Epithelial cell of proximal tubule (primary cell): ENCODE data around the gene ALKBH5. TPM values are rescaled to one million over a fixed set of nuclear protein-coding genes. Genes with fewer than 3 reads are reported as not detected.

Source experiments
- DNase-seq: peaks from one replicate; pipeline ENCODE4 v3.0.0-alpha.2; 2011; ENCODE audit warnings: low read depth
- H3K4me3 ChIP-seq: 2 replicates; pipeline ENCODE4 v1.5.1; 2011; ENCODE audit warnings: low read depth, mild to moderate bottlenecking, low read length
- total RNA-seq: library from RNA; depleted of rRNA; stranded (reverse); fragments of >200 nt; gene quantifications from 2 replicates; pipeline ENCODE4 v1.2.3, GENCODE V29; 2015
- TF ChIP-seq, protein P1 (sequence below): conservative IDR thresholded peaks from 2 replicates; pipeline ENCODE4 v1.5.1; 2012; ENCODE audit warnings: low read depth, mild to moderate bottlenecking, low read length

Gene ALKBH5
- total RNA-seq, 1 donor from 2014 or later: 81.2 TPM

DNA sequence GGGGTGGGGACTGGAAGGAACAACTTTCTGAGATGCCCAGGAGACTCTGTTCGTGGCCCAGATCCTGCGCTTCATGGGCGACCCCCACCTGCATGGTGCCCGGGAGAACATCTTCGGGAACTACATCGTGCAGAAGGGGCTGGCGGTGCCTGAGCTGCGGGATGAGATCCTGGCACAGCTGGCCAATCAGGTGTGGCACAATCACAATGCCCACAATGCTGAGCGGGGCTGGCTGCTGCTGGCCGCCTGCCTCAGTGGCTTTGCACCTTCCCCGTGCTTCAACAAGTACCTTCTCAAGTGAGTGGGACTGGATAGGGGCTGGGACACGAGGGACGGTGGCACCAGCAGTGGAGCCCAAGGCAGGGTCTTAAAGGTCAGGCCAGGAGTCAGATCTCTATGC, 37.8 kb upstream of the ALKBH5 start:
- TF ChIP-seq, protein P1, sequence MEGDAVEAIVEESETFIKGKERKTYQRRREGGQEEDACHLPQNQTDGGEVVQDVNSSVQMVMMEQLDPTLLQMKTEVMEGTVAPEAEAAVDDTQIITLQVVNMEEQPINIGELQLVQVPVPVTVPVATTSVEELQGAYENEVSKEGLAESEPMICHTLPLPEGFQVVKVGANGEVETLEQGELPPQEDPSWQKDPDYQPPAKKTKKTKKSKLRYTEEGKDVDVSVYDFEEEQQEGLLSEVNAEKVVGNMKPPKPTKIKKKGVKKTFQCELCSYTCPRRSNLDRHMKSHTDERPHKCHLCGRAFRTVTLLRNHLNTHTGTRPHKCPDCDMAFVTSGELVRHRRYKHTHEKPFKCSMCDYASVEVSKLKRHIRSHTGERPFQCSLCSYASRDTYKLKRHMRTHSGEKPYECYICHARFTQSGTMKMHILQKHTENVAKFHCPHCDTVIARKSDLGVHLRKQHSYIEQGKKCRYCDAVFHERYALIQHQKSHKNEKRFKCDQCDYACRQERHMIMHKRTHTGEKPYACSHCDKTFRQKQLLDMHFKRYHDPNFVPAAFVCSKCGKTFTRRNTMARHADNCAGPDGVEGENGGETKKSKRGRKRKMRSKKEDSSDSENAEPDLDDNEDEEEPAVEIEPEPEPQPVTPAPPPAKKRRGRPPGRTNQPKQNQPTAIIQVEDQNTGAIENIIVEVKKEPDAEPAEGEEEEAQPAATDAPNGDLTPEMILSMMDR: no peak
- H3K4me3 ChIP-seq: no peak overlapping the region
- DNase-seq: no peak

DNA sequence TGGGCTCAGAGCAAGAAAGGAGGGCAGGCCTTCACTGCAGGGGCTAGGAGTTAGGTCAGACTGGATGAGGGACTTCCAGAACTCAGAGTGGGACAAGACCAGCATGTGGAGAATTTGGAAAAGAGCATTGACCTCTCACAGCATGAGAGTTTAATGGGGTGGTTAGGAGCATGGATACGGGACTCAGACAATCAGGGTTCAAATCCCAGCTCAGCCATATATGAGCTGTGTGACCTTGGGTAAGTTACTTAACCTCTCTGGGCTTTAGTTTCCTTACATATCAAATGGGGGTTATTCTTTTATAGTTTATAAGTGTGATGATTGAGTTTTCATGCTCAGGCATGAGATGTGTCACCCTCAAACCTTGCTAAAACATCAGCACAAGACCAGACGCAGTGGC, 37.4 kb upstream of the ALKBH5 start:
- H3K4me3 ChIP-seq: no peak overlapping the region
- DNase-seq: no peak
- TF ChIP-seq, protein P1: no peak

DNA sequence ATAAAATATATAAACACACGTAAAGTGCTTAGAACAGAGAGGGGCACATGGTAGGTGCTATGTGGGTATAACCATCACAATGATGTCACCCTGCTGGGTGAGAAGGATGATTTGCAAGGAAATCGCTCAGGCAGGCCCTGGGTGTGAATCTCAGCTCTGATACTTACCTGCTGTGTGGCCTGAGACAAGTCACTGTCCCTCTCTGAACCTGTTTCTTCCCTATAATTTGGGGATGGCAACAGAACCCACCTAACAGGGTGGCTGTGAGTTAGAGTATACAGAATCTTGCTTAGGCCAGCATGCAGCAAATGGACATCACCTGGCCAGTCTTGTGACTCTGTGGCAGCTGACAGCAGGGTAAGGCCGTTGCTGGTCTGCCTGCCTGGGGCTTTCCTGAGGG, 36.6 kb upstream of the ALKBH5 start:
- DNase-seq: no peak
- TF ChIP-seq, protein P1: no peak
- H3K4me3 ChIP-seq: no peak overlapping the region

DNA sequence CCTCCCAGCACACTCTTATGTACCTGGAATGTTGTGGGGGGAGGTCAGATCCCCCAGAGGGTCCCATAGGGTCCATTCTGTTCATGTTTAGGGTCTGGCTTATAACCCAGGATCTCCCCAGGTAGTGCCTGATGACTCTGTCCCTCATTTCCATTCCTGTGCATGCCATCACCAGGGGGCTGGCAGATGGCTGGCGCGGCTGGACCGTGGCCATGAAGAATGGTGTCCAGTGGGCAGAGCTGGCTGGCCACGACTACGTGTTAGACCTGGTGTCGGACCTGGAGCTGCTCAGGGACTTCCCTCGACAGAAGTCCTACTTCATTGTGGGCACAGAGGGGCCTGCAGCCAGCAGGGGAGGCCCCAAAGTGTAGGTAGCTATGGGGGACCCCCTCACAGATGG, 35.0 kb upstream of the ALKBH5 start:
- H3K4me3 ChIP-seq: no peak overlapping the region
- TF ChIP-seq, protein P1: no peak
- no peak for DNase-seq

DNA sequence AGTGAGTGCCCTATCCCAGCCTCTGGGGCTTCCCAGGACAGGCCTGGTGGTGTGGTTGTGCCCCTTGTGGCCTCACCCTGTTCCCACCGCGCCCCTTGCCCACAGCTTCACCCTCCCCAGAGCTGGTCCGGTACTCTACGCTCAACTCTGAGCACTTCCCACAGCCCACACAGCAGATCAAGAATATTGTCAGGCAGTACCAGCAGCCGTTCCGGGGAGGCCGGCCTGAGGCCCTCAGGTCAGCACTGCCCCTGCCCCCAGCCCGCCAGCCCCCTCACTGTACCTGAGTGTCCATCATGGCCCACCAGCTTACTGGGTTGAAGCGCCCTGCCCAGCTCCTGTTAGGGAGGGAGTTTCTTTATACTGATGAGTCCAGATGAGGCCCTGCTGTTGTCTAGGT, 32.3 kb upstream of the ALKBH5 start:
- TF ChIP-seq, protein P1: no peak
- DNase-seq: no peak
- H3K4me3 ChIP-seq: no peak overlapping the region

DNA sequence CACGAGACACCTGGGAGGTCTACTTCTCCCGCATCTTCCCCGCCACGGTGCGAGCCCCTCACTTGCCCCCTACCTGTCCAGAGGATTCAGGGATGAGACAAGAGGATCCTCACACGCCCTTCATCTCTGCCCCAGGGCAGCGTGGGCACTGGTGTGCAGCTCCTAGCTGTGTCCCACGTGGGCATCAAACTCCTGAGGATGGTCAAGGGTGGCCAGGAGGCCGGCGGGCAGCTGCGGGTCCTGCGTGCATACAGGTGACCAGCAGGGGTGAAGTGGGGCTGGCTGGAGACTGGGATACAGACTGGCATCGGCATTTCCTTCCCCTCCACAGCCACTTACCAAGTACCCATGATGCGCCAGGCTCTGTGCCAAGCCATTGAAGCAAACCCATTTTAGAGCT, 28.4 kb upstream of the ALKBH5 start:
- TF ChIP-seq, protein P1: no peak
- DNase-seq: no peak
- no peak overlapping the region for H3K4me3 ChIP-seq

DNA sequence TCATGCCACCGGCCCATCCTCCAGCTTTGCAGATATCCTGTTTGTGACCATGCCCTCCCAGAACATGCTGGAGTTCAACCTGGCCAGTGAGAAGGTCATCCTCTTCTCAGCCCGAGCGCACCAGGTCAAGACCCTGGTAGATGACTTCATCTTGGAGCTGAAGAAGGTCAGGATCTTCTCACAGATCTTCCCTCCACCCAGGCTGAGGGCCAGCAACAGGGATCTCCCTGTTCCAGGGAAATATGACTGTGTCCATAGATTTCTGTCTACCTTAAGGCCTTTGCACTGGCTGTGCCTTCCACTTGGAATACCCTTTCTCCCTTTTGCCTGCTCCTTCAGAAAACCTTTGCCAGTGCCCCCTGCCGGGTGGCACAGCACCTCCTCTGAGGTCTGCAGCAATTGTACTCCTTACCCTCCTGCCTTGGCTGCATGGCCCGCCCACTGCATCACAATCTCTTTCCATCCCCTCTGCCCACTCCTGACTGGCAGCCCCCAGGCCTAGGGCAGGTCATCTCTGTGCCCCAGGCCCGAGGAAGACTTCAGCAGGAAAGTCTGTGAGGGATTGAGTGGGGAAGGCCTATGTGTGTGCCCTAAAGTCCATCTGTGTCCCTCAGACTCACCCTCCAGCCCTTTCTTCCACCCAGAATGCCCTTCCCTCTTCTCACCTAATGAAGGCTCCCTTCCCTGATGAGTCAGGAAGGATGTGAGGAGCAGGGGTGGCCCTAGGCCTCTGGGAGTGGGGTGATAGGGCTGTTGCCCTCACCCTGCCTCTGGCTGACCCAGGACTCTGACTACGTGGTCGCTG, 27.3 kb upstream of the ALKBH5 start:
- TF ChIP-seq, protein P1: peak; percentile 29
- no peak overlapping the region for H3K4me3 ChIP-seq
- no peak for DNase-seq
